Right kidney (tissue), 1 donor: Measurements from ENCODE around the gene NCAPD3.
"Not testable (repeated sequence)": the region's sequence is repeated elsewhere in the genome, so short reads cannot be mapped to it uniquely, and the experiment has no call there.

ENCODE experiments used
- DNase-seq: peaks from one replicate; pipeline ENCODE4 v3.0.0-alpha.2; 2016

The NCAPD3 gene

DNA sequence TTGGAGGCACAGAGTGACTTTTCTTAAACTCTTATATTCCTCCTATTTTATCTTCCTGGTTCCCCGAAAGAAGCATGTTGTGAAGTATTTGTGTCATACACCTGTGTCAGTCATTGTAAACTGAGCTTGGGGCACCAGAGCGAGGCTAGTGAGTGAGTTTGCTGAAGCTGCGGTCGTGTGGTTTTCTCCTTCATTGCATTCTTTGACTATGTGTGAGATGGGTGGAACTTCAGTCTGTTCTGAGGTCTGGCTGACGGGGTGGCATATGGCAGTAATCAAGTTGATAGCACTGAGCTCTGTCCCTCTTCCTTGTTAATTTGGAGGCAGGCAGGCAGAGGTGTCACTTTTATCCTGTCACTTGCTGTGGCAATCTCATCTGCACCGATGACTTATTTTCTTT, 4.9 kb upstream of the NCAPD3 start:
- no peak for DNase-seq

- no peak for DNase-seq
Observed at GRCh38 chr11:134226806-134227325, 3.1 kb upstream of the NCAPD3 start.

- DNase-seq, result peak; percentile 93
Observed at GRCh38 chr11:134224710-134225664, 1.2 kb upstream of the NCAPD3 start.

GRCh38 chr11:134223121-134223520, 646 bp downstream of the NCAPD3 start:
- DNase-seq, result peak; percentile 15

DNA sequence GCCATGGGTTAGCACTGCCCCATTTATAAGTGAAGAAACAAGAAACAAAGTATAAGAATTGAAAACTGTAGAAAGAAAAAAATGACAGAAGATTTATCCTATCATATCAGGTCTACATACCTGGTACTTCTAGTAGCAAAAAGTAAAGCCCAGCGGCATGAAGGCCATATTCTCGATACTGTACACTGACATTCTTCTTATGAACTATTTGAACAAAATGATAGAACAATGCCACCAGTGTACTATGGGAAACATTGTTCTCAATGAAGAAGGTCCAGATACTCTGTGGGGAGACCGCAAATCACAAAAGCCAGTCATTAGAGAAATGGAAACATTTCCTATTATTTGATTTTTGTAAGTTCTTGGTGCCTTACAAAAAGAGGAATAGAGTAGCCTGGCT, 7.0 kb downstream of the NCAPD3 start:
- no peak for DNase-seq

DNA sequence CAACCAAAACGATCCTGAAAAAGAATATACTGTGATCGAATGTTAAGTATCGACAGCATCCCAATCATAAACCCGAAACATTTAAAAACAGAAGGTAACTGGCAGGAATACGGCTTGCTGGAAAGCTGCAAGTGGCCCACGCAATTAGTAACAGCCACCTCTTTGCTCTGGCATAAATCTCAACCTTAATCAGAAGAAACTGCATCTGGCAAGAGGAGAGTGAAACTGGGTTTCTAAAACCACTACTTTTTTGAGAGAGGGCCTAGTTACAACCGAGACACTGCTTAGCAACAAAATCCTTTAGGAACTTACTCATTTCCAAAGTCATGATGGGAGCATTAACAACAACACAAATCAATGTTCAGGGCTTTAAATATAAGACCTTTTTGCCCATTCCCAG, 7.9 kb downstream of the NCAPD3 start:
- DNase-seq, result no peak

DNA sequence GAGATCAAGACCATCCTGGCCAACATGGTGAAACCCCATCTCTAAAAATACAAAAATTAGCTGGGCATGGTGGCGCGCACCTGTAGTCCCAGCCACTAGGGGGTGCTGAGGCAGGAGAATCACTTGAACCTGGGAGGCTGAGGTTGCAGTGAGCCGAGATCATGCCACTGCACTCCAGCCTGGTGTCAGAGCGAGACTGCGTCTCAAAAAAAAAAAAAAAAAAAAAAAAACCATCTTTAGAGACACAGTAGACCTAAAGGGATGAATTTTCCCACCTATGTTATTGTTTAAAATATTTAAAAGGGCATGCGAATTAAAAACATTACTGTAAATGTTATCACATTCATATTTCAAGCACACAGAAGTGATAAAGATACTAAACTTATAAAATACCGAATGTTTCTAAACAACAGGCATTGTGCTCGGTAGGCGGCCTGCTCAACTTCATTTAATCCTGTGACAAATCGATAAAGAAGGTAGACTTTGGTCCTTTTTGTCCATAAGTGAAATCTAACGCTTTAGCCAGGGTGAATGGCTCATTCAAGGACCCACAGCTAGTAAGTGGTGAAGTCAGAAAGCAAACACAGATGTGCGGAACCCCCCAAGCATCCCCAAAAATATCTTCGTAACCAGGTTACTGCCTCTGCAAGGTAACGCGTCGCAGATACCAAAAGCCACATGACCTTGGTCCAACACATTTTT, 16.1 kb downstream of the NCAPD3 start:
- DNase-seq, result no peak

DNA sequence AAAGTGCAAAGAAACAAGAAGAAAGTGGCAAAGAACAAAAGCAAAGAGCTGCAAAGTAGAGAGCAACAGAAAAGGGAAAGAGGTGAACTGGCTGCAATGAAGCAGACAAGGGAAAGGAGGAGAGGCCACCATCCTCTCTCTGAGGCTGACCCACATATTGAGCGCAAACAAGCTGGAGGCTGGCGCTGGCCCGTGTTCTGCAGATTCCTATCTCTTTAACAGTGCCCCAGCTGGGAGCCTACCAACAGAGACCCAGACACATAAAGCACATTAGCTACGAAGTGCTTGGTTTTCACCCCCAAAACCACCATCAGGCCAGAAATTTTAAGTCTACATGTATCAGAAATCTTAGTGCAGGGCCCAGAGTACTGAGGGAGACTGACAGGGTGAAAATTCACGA, 17.6 kb downstream of the NCAPD3 start:
- no peak for DNase-seq

DNA sequence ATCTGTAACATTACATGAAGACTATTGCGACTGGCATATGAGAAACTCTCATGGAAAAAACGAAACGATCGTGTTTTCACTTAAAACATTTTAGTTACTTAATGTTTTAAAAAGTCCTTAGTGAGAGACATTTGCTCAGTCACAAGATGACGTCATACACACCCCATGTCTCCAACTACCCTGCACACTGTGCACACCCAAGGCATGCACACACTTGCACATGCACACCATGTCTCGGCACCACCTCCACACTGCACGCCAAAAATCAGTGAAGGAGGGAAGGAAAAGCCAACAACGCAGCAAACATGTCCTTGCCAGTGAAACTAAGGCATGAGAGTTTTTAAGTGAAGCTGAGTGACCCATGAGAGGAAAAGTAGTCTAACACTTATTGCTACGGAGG, 18.0 kb downstream of the NCAPD3 start:
- DNase-seq, result no peak

DNA sequence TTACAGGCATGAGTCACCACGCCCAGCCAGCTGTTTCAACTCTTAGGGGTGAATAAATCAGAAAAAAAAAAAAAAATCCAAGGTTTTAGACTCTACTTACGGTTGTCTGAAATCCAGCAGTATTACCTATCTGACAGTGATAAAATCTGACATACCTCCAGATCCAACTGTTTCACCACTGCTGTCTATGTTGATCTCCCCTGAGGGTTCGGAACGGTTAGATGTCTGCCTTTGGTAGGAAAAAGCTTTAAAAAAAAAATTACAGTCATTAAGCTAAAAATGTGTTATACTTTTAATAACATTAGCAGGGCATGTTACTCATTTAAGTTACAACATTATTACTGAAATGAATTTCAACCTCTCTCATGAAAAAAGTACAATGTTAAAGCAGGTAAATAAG, 21.1 kb downstream of the NCAPD3 start:
- DNase-seq, result no peak

DNA sequence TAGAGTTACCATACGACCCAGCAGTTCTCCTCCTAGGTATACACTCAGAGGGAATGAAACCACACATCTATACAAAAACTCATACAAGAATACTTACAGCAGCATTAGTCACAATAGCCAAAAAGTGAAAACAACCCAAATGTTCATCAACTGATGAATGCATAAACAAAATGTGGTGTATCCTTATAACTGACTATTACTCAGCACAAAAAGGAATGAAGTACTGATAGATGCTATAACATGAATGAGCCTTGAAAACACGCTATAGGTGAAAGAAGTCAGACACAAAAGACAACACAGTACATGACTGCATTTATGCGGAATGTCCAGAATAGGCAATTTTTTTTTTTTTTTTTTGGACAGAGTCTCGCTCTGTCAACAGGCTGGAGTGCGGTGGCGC, 23.1 kb downstream of the NCAPD3 start:
- no peak for DNase-seq

DNA sequence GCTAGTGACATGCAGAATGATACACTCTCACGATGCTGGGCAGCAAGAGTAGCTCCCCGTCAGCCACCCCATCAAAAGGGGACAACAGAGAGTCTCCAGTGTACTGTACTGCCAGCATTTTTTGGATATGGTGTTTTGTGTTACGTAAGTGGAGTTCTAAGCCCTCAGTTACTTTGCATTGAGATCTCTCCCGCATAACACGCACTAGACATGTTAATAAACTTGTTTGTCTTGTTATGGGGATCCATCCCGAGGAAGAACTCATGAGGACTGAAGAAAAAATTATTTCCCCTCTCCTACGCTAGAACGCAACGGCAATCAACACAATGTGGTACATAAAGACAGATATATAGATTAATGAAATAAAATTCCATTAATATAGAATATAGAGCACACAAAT, 24.2 kb downstream of the NCAPD3 start:
- DNase-seq, result no peak

DNA sequence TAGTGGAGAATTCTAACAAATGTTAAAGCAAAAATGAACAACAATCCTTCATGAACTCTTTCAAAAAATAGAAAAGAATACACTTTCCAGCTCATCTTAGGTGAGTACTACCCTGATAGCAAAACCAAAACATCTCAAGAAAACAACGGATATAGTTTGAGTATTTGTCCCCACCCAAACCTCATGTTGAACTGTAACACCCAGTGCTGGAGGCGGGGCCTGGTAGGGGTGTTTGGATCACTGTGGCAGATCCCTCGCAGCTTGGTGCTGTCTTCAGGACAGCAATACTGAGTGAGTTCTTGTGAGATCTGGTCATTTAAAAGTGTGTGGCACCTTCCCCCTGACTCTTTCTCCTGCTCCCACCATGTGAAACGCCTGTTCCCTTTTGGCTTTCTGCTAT, 27.0 kb downstream of the NCAPD3 start:
- no peak for DNase-seq

GRCh38 chr11:134188092-134188491, 35.7 kb downstream of the NCAPD3 start:
- not testable (repeated sequence) for DNase-seq

DNA sequence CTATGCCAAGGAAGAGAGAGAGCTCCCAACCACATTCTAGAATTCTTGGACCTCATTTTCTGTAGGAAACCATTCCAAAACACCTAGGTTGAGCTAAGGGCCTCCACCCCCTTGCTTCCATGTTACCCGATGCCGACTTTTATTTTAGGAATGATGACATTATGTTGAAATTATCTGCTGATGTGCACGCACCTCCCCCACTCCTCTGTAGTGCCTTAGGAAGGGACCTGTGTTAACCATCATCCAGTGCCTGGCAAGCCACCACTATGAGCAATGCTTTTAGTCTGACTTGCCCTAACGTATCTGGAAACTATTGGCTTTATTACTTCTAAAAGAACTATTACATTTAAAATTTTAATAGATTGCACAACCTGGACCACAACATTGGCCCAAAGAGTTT, 42.1 kb downstream of the NCAPD3 start:
- no peak for DNase-seq

- DNase-seq, result no peak
Observed at GRCh38 chr11:134178032-134178674, 45.6 kb downstream of the NCAPD3 start.

GRCh38 chr11:134176284-134176683, 47.5 kb downstream of the NCAPD3 start:
- no peak for DNase-seq

DNA sequence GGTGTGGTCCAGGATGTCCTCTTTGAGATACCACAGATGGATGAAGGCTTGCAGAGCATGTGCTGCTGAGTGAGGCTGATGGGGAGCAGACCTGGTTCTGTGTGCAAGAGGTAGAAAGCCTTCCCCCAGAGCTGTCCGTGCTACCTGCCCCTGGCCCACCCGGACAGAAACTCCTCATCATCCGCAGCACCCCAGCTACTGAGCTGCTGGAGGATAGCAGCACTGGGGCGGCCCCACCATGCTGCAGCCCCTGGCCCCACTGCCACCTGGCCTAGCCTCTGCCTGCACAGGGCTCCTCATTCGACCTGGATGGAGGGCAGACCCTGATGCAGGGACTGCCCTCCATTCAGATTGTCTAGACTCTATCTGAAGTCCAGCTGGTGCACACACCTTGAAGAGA, 50.5 kb downstream of the NCAPD3 start:
- DNase-seq, result no peak

GRCh38 chr11:134171951-134172350, 51.8 kb downstream of the NCAPD3 start:
- DNase-seq, result no peak

DNA sequence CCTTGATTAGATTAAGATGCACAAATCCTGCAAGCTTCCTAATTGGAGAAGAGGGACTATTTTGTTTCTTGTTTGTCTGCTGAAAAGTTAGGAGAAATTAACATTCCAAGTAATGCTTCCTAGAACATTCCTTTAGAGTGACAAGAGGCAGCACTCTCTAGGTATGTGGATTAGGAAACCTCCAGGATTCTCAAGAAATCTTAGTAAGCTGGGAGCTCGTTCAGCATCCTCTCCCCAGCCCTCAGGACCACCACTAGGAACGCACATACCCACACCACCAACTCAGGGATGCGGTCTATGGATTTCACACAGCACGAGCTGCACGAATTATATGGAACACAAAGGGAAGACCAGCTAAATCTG, 52.9 kb downstream of the NCAPD3 start:
- DNase-seq, result no peak

GRCh38 chr11:134170177-134170918, 53.4 kb downstream of the NCAPD3 start:
- DNase-seq, result no peak
